ENCODE results near the gene ATF6. TPM values are rescaled to one million over a fixed set of nuclear protein-coding genes. Genes with fewer than 3 reads are reported as not detected.

Gene ATF6
- total RNA-seq, 1 experiment from 2014 or later, result 16.4 TPM

- no peaks in the 10 kb centered on the region for H3K9me3 ChIP-seq (ENCODE audit: control insufficient read depth, insufficient read depth, low read depth, low read length)
- no peak overlapping the region for H3K4me3 ChIP-seq (ENCODE audit: low read depth in 2 of 2, low read length in 2 of 2)
- no TSS peak for BruUV-seq (replicated peaks)
- ChIA-PET POLR2A (no interaction called here), CTCF (interaction anchor here (0.6 kb wide), 1 partner anchor 421 kb away, joined by 3 read pairs; no protein-coding TSS in a partner anchor)
- intact Hi-C loops (cut with micrococcal nuclease; ENCODE audit: unreplicated experiment) (no loop called here), in situ Hi-C loops (cut with HindIII; ENCODE audit: low pct_unique_long_range_greater_than_20kb, low sequenced_read_pairs) (no loop called here)
- no peak for TF ChIP-seq CTCF (IDR thresholded peaks at IDR 0.05)
- TF ChIP-seq POLR2AphosphoS5 (IDR thresholded peaks at IDR 0.05; ENCODE audit: low read depth, low read length), result no peak
- TF ChIP-seq REST (IDR thresholded peaks at IDR 0.05; ENCODE audit: insufficient read depth in 1 of 2, low read depth in 2 of 2, low read length in 1 of 2), result no peak
- no peak for TF ChIP-seq SIN3A (IDR thresholded peaks at IDR 0.05; ENCODE audit: borderline replicate concordance, insufficient read depth, low read depth, low read length)
- no peak for TF ChIP-seq TCF7L2 (IDR thresholded peaks at IDR 0.05; ENCODE audit: low read depth, low read length)
- H3K36me3 ChIP-seq (ENCODE audit: control insufficient read depth, insufficient read depth, low read length), result no peaks in the 10 kb centered on the region
- H3K27ac ChIP-seq (ENCODE audit: low read length), result no peak overlapping the region
- H3K27me3 ChIP-seq (ENCODE audit: control insufficient read depth, insufficient read depth, low read length), result no peaks in the 10 kb centered on the region
- ATAC-seq (no peak), DNase-seq (ENCODE audit: low read depth, low spot score) (no peak)
- no peaks in the 10 kb centered on the region for H3K4me1 ChIP-seq (ENCODE audit: control insufficient read depth, insufficient read depth, low read length)
Observed at GRCh38 chr1:161952607-161953172, 186.6 kb downstream of the ATF6 start.

- no TSS peak for BruUV-seq (replicated peaks)
Observed at GRCh38 chr1:161953256-161953920, 187.3 kb downstream of the ATF6 start.

More at GRCh38 chr1:161953256-161953920, 187.3 kb downstream of the ATF6 start:
- in situ Hi-C loops (cut with HindIII; ENCODE audit: low pct_unique_long_range_greater_than_20kb, low sequenced_read_pairs) (no loop called here), intact Hi-C loops (cut with micrococcal nuclease; ENCODE audit: unreplicated experiment) (no loop called here)
- Histone ChIP-seq H3K4me3 (ENCODE audit: low read depth in 2 of 2, low read length in 2 of 2) (no peak overlapping the region), H3K9me3 (ENCODE audit: control insufficient read depth, insufficient read depth, low read depth, low read length) (no peaks in the 10 kb centered on the region), H3K27me3 (ENCODE audit: control insufficient read depth, insufficient read depth, low read length) (no peaks in the 10 kb centered on the region), H3K36me3 (ENCODE audit: control insufficient read depth, insufficient read depth, low read length) (no peaks in the 10 kb centered on the region), H3K4me1 (ENCODE audit: control insufficient read depth, insufficient read depth, low read length) (no peaks in the 10 kb centered on the region), H3K27ac (ENCODE audit: low read length) (no peak overlapping the region)
- DNase-seq (ENCODE audit: low read depth, low spot score) (no peak), ATAC-seq (no peak)
- CTCF ChIA-PET, result no interaction called here
- POLR2A ChIA-PET, result no interaction called here
- TF ChIP-seq POLR2AphosphoS5 (IDR thresholded peaks at IDR 0.05; ENCODE audit: low read depth, low read length) (no peak), REST (IDR thresholded peaks at IDR 0.05; ENCODE audit: insufficient read depth in 1 of 2, low read depth in 2 of 2, low read length in 1 of 2) (no peak), SIN3A (IDR thresholded peaks at IDR 0.05; ENCODE audit: borderline replicate concordance, insufficient read depth, low read depth, low read length) (no peak), TCF7L2 (IDR thresholded peaks at IDR 0.05; ENCODE audit: low read depth, low read length) (no peak), CTCF (IDR thresholded peaks at IDR 0.05) (no peak)

Data from Panc1 (cell line).